Panc1 (cell line): ENCODE results near the gene GNMT. TPM values are rescaled to one million over a fixed set of nuclear protein-coding genes. Genes with fewer than 3 reads are reported as not detected.

Experiments used
- ATAC-seq: fragments of 200-7000 bp; cut with Tn5 transposase; 2 replicates; pipeline ENCODE4 v1.9.1; 2020; ENCODE audit warnings: mild to moderate bottlenecking, moderate library complexity
- BruUV-seq: library from RNA; stranded (reverse); fragments of 400-500 nt; replicated peaks from 2 replicates; lab custom pipeline; 2021; lab: Mats Ljungman, UMichigan
- CTCF ChIA-PET: fragments of 300-600 bp; sonication (Branson Sonifier 250); formaldehyde crosslinking; loops from one replicate; lab custom pipeline; 2022; ENCODE audit warnings: antibody characterized with exemption; lab: Charles Lee
- POLR2A ChIA-PET: fragments of 300-600 bp; sonication (Branson Sonifier 250); formaldehyde crosslinking; loops from one replicate; lab custom pipeline; 2022; ENCODE audit warnings: antibody characterized with exemption; lab: Charles Lee
- DNase-seq: peaks from one replicate; pipeline ENCODE4 v3.0.0-alpha.2; 2010; ENCODE audit warnings: low read depth, low spot score
- H3K27ac ChIP-seq: 2 replicates; pipeline ENCODE4 v1.5.1; 2011; ENCODE audit warnings: mild to moderate bottlenecking, low read length, inconsistent platforms
- H3K27me3 ChIP-seq: fragments of 200-500 bp; sonication (Bioruptor generic); 2 replicates; pipeline ENCODE4 v1.6.0; 2014; ENCODE audit warnings: low read length, inconsistent platforms; ENCODE audit not compliant: control insufficient read depth, insufficient read depth
- H3K36me3 ChIP-seq: fragments of 200-500 bp; sonication (Bioruptor generic); 2 replicates; pipeline ENCODE4 v1.5.1; 2014; ENCODE audit warnings: inconsistent platforms, mild to moderate bottlenecking, low read length, moderate library complexity; ENCODE audit not compliant: control insufficient read depth, insufficient read depth
- H3K4me1 ChIP-seq: 2 replicates; pipeline ENCODE4 v1.5.1; 2011; ENCODE audit warnings: inconsistent platforms, mild to moderate bottlenecking, low read length, moderate library complexity; ENCODE audit not compliant: control insufficient read depth, insufficient read depth
- H3K4me3 ChIP-seq, 2 experiments: 2 replicates each; pipeline ENCODE4 v1.5.1; 2011 to 2012; ENCODE audit warnings: low read depth in 2 of 2, low read length in 2 of 2, mild to moderate bottlenecking in 2 of 2, inconsistent platforms in 1 of 2, moderate library complexity in 1 of 2
- H3K9me3 ChIP-seq: fragments of 200-500 bp; sonication (Bioruptor generic); 2 replicates; pipeline ENCODE4 v1.5.1; 2014; ENCODE audit warnings: low read depth, mild to moderate bottlenecking, inconsistent platforms, low read length, moderate library complexity; ENCODE audit not compliant: control insufficient read depth, insufficient read depth
- CTCF ChIP-seq: fragments of 450-650 bp; IDR thresholded peaks from 2 replicates; pipeline ENCODE4 v1.5.1; 2017; ENCODE audit warnings: mild to moderate bottlenecking
- POLR2AphosphoS5 ChIP-seq: IDR thresholded peaks from 2 replicates; pipeline ENCODE4 v1.6.1; 2012; ENCODE audit warnings: mild to moderate bottlenecking, low read depth, low read length, moderate library complexity
- REST ChIP-seq, 2 experiments: IDR thresholded peaks; 2 replicates each; pipeline ENCODE4 v1.6.1; 2011 to 2012; ENCODE audit warnings: low read depth in 2 of 2, control low read depth in 1 of 2, low read length in 1 of 2, mild to moderate bottlenecking in 1 of 2, moderate library complexity in 1 of 2; ENCODE audit not compliant: insufficient read depth in 1 of 2
- SIN3A ChIP-seq: IDR thresholded peaks from 2 replicates; pipeline ENCODE4 v1.6.1; 2012; ENCODE audit warnings: low read depth, mild to moderate bottlenecking, low read length, moderate library complexity, borderline replicate concordance; ENCODE audit not compliant: insufficient read depth
- TCF7L2 ChIP-seq: IDR thresholded peaks from 2 replicates; pipeline ENCODE4 v1.6.1; 2011; ENCODE audit warnings: mild to moderate bottlenecking, low read depth, low read length, inconsistent platforms
- in situ Hi-C: cut with HindIII; loops from 2 replicates; pipeline ENCODE4 v1.10.0; 2016; ENCODE audit warnings: low sequenced_read_pairs, low pct_unique_long_range_greater_than_20kb
- intact Hi-C: fragments of 100-400 bp; cut with micrococcal nuclease; formaldehyde crosslinking; loops from one replicate; pipeline ENCODE4 v1.10.0; 2022; ENCODE audit not compliant: unreplicated experiment
- total RNA-seq: library from RNA; stranded (reverse); gene quantifications from one replicate; pipeline ENCODE4 v1.2.1, GENCODE V29; 2021; ENCODE audit not compliant: unreplicated experiment

The GNMT gene
- total RNA-seq, 1 experiment from 2014 or later, result 0.72 TPM

GRCh38 chr6:43006251-43006650 lies 45.7 kb downstream of the GNMT start:
- intact Hi-C loops, result no loop called here
- no peak for DNase-seq
- ChIA-PET CTCF (no interaction called here), POLR2A (interaction anchor here (0.6 kb wide), 1 partner anchor 52 kb away, joined by 3 read pairs; no protein-coding TSS in a partner anchor)
- Histone ChIP-seq H3K27me3 (no peaks in the 10 kb centered on the region), H3K36me3 (peaks cover 17% of the 10 kb centered on the region), H3K27ac (no peak overlapping the region), H3K4me1 (no peaks in the 10 kb centered on the region), H3K9me3 (no peaks in the 10 kb centered on the region), H3K4me3 (no peak overlapping the region)
- ATAC-seq, result no peak
- TF ChIP-seq SIN3A, result no peak
- TF ChIP-seq CTCF, result no peak
- TF ChIP-seq TCF7L2, result no peak
- TF ChIP-seq REST (IDR thresholded peaks at IDR 0.05; ENCODE audit: insufficient read depth in 1 of 2, low read depth in 2 of 2, low read length in 1 of 2), result no peak
- no peak for TF ChIP-seq POLR2AphosphoS5
- BruUV-seq, result no TSS peak
- in situ Hi-C loops, result no loop called here

GRCh38 chr6:43007126-43007525 lies 46.6 kb downstream of the GNMT start:
- peaks cover 17% of the 10 kb centered on the region for H3K36me3 ChIP-seq
- H3K4me1 ChIP-seq, result peaks cover 4% of the 10 kb centered on the region; the same call in 1 of the 2 replicates
- H3K27me3 ChIP-seq, result no peaks in the 10 kb centered on the region
- in situ Hi-C loops (no loop called here), intact Hi-C loops (no loop called here)
- H3K27ac ChIP-seq, result no peak overlapping the region
- BruUV-seq, result no TSS peak
- CTCF ChIA-PET, result no interaction called here
- DNase-seq (no peak), ATAC-seq (no peak)
- H3K9me3 ChIP-seq, result no peaks in the 10 kb centered on the region
- H3K4me3 ChIP-seq, result no peak overlapping the region
- POLR2A ChIA-PET, result no interaction called here
- TF ChIP-seq POLR2AphosphoS5 (no peak), REST (IDR thresholded peaks at IDR 0.05; ENCODE audit: insufficient read depth in 1 of 2, low read depth in 2 of 2, low read length in 1 of 2) (no peak), SIN3A (no peak)
